Hepatocyte (in vitro differentiated cells): ENCODE measurements around the gene COQ10A.

Experiments used
- EZH2 ChIP-seq: fragments of 200-600 bp; sonication (generic); IDR thresholded peaks from 2 replicates; pipeline ENCODE4 v1.6.1; 2016; ENCODE audit warnings: antibody characterized with exemption, mild to moderate bottlenecking, borderline replicate concordance
- EZH2phosphoT487 ChIP-seq: fragments of 200-600 bp; sonication (generic); IDR thresholded peaks from one replicate; pipeline ENCODE4 v1.6.1; 2018; ENCODE audit warnings: antibody characterized with exemption, mild to moderate bottlenecking, low read depth, moderate library complexity; ENCODE audit not compliant: unreplicated experiment, severe bottlenecking
- TF ChIP-seq, protein P1 (sequence below): fragments of 200-600 bp; sonication (generic); IDR thresholded peaks from 2 replicates; pipeline ENCODE4 v1.5.1; 2016; ENCODE audit warnings: antibody characterized with exemption, mild to moderate bottlenecking; ENCODE audit not compliant: poor library complexity

DNA sequence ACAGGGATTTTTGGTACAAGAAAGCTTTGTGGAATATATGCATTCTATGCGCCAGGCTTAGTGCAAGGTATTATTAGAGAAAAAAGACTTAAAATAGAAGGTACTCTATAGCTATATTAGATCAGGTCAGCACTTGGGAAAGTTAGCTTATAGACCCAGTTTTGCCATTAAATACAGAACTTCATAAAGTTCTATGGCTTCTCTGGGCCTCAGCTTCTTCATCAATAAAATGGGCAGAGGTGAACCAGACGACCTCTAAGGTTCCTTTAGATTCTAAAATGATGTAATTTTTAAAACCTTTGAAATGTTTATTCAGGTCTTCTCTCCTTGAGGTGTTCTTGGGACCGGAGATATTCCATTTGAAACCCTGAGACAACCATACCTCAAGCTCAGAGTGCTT, 42.0 kb downstream of the COQ10A start:
- TF ChIP-seq, protein P1, sequence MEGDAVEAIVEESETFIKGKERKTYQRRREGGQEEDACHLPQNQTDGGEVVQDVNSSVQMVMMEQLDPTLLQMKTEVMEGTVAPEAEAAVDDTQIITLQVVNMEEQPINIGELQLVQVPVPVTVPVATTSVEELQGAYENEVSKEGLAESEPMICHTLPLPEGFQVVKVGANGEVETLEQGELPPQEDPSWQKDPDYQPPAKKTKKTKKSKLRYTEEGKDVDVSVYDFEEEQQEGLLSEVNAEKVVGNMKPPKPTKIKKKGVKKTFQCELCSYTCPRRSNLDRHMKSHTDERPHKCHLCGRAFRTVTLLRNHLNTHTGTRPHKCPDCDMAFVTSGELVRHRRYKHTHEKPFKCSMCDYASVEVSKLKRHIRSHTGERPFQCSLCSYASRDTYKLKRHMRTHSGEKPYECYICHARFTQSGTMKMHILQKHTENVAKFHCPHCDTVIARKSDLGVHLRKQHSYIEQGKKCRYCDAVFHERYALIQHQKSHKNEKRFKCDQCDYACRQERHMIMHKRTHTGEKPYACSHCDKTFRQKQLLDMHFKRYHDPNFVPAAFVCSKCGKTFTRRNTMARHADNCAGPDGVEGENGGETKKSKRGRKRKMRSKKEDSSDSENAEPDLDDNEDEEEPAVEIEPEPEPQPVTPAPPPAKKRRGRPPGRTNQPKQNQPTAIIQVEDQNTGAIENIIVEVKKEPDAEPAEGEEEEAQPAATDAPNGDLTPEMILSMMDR: no peak
- TF ChIP-seq EZH2 (no peak), EZH2phosphoT487 (no peak)
